Liver (tissue), 9 donors: ENCODE measurements around the gene ASIC4. TPM values are rescaled to one million over a fixed set of nuclear protein-coding genes. Genes with fewer than 3 reads are reported as not detected.

ENCODE experiments used
- DNase-seq: peaks from one replicate; pipeline ENCODE4 v3.0.0-alpha.2; 2017; ENCODE audit warnings: low spot score
- H3K27ac ChIP-seq, 2 donors: one replicate each; pipeline ENCODE4 v1.7.0; 2013; ENCODE audit warnings: inconsistent platforms in 2 of 2, low read length in 2 of 2, control low read depth in 1 of 2, low read depth in 1 of 2, mild to moderate bottlenecking in 1 of 2
- H3K27me3 ChIP-seq, 4 donors: one replicate each; pipeline versions ENCODE4 v1.6.1 to v1.7.0; 2013; ENCODE audit warnings: low read length in 3 of 4, inconsistent platforms in 1 of 4, mild to moderate bottlenecking in 1 of 4, moderate library complexity in 1 of 4; ENCODE audit not compliant: control insufficient read depth in 4 of 4, insufficient read depth in 4 of 4
- H3K36me3 ChIP-seq, 4 donors: one replicate each; pipeline versions ENCODE4 v1.6.1 to v1.7.0; 2013; ENCODE audit warnings: low read length in 3 of 4, mild to moderate bottlenecking in 3 of 4, low read depth in 1 of 4, moderate library complexity in 1 of 4; ENCODE audit not compliant: control insufficient read depth in 4 of 4, insufficient read depth in 3 of 4
- H3K4me1 ChIP-seq, 4 donors: one replicate each; pipeline versions ENCODE4 v1.6.1 to v1.7.0; 2013; ENCODE audit warnings: low read length in 3 of 4, mild to moderate bottlenecking in 3 of 4, moderate library complexity in 1 of 4; ENCODE audit not compliant: control insufficient read depth in 4 of 4, insufficient read depth in 4 of 4
- H3K4me3 ChIP-seq, 3 donors: one replicate each; pipeline versions ENCODE4 v1.6.1 to v1.7.0; 2013; ENCODE audit warnings: low read length in 3 of 3, control low read depth in 1 of 3, low read depth in 1 of 3, mild to moderate bottlenecking in 1 of 3
- H3K9ac ChIP-seq, 2 donors: one replicate each; pipeline ENCODE4 v1.7.0; 2013; ENCODE audit warnings: low read length in 2 of 2, mild to moderate bottlenecking in 2 of 2, moderate library complexity in 2 of 2, control low read depth in 1 of 2, low read depth in 1 of 2
- H3K9me3 ChIP-seq, 4 donors: one replicate each; pipeline versions ENCODE4 v1.6.1 to v1.7.0; 2013; ENCODE audit warnings: low read length in 3 of 4; ENCODE audit not compliant: control insufficient read depth in 4 of 4
- ATF3 ChIP-seq: IDR thresholded peaks from 2 replicates; pipeline ENCODE4 v1.6.1; 2016; ENCODE audit warnings: antibody characterized with exemption
- EGR1 ChIP-seq, 2 donors: IDR thresholded peaks; 2 replicates each; pipeline ENCODE4 v1.6.1; 2016 to 2018; ENCODE audit warnings: antibody characterized with exemption in 2 of 2, low read depth in 2 of 2
- FOXA1 ChIP-seq: IDR thresholded peaks from 2 replicates; pipeline ENCODE4 v1.6.1; 2016; ENCODE audit warnings: antibody characterized with exemption
- FOXA2 ChIP-seq: IDR thresholded peaks from 2 replicates; pipeline ENCODE4 v1.6.1; 2016; ENCODE audit warnings: antibody characterized with exemption
- GABPA ChIP-seq, 2 donors: IDR thresholded peaks in 1 of 2; conservative IDR thresholded peaks in 1 of 2; 2 replicates each; pipeline ENCODE4 v1.6.1; 2016; ENCODE audit warnings: antibody characterized with exemption in 2 of 2, mild to moderate bottlenecking in 1 of 2, moderate library complexity in 1 of 2
- HNF4A ChIP-seq, 2 donors: conservative IDR thresholded peaks; 2 replicates each; pipeline ENCODE4 v1.6.1; 2016; ENCODE audit warnings: antibody characterized with exemption in 2 of 2, mild to moderate bottlenecking in 2 of 2
- HNF4G ChIP-seq: IDR thresholded peaks from 2 replicates; pipeline ENCODE4 v1.6.1; 2016; ENCODE audit warnings: antibody characterized with exemption
- JUND ChIP-seq, 2 donors: IDR thresholded peaks; 2 replicates each; pipeline ENCODE4 v1.6.1; 2016; ENCODE audit warnings: antibody characterized with exemption in 2 of 2
- MAX ChIP-seq: IDR thresholded peaks from 2 replicates; pipeline ENCODE4 v1.6.1; 2016; ENCODE audit warnings: antibody characterized with exemption
- NR2F2 ChIP-seq: IDR thresholded peaks from 2 replicates; pipeline ENCODE4 v1.6.1; 2016; ENCODE audit warnings: antibody characterized with exemption
- RAD21 ChIP-seq, 2 donors: IDR thresholded peaks; 2 replicates each; pipeline ENCODE4 v1.6.1; 2016; ENCODE audit warnings: antibody characterized with exemption in 2 of 2, mild to moderate bottlenecking in 2 of 2
- REST ChIP-seq: IDR thresholded peaks from 2 replicates; pipeline ENCODE4 v1.6.1; 2016; ENCODE audit warnings: antibody characterized with exemption, mild to moderate bottlenecking
- RXRA ChIP-seq, 2 donors: IDR thresholded peaks; 2 replicates each; pipeline ENCODE4 v1.6.1; 2017 to 2018; ENCODE audit warnings: antibody characterized with exemption in 2 of 2, mild to moderate bottlenecking in 1 of 2
- SP1 ChIP-seq: IDR thresholded peaks from 2 replicates; pipeline ENCODE4 v1.6.1; 2018; ENCODE audit warnings: antibody characterized with exemption, mild to moderate bottlenecking
- TAF1 ChIP-seq: conservative IDR thresholded peaks from 2 replicates; pipeline ENCODE4 v1.6.1; 2016; ENCODE audit warnings: antibody characterized with exemption, mild to moderate bottlenecking
- YY1 ChIP-seq: IDR thresholded peaks from 2 replicates; pipeline ENCODE4 v1.6.1; 2016; ENCODE audit warnings: antibody characterized with exemption, mild to moderate bottlenecking
- WGBS: extraction: QIAGEN DNeasy Blood & Tissue Kit; methylation state at CpG from one replicate; pipeline ENCODE4 v1.1.7; 2013; 5-methylcytosine and 5-hydroxymethylcytosine counted together
- polyA plus RNA-seq, 2 donors: library from polyadenylated mRNA; stranded (reverse) in 1 of 2; unstranded in 1 of 2; fragments of 200-250 nt in 1 of 2; fragments of >200 nt in 1 of 2; fragmentation: Nextera tagmentation in 1 of 2; extraction: Ambion mirVana in 1 of 2; gene quantifications; one replicate each; pipeline versions ENCODE4 v1.2.1 to v1.2.3, GENCODE V29; 2013 to 2015
- total RNA-seq, 2 donors: library from RNA; depleted of rRNA; stranded (reverse); fragments of >200 nt; gene quantifications; one replicate each; pipeline ENCODE4 v1.2.3, GENCODE V29; 2014
- TF ChIP-seq, protein P1 (sequence below): fragments of 150-350 bp; IDR thresholded peaks from 2 replicates; pipeline ENCODE4 v1.5.1; 2017; ENCODE audit warnings: improper control_type of control experiment, low read depth, low read length; ENCODE audit not compliant: missing input control
- TF ChIP-seq, protein P2 (sequence below): IDR thresholded peaks from 2 replicates; pipeline ENCODE4 v1.6.1; 2016; ENCODE audit warnings: antibody characterized with exemption
- donor health status: healthy.
- donor health status: healthy.
- donor health status: healthy.
- donor health status: healthy.
- donor health status: healthy.

The ASIC4 gene
- total and polyA plus RNA-seq, 4 donors, result 0.08 to 1.5 TPM; not detected in 2

DNA sequence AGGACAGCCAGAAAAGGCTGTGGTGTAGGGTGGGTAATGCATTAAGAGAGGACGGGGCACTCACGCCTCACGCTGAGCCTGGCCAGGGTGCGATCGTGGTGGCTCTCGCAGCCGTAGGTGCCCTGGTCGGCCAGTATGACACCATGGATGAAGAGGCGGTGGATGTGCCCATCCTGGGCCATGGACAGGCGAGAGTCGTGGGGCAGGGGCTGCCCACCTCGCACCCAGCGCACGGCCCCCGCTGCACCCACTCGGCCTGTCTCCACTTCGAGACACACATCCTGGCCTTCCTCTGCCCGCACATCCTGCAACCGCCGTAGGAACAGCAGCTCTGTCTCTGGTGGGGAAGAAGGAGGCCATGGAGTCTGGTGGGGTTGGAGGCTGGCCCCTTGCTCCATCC is 41.7 kb downstream of the ASIC4 start (continued):
- TF ChIP-seq ATF3 (no peak), SP1 (no peak), RXRA (IDR thresholded peaks at IDR 0.05) (no peak), HNF4G (no peak), FOXA1 (no peak), TAF1 (no peak), MAX (no peak), FOXA2 (no peak), EGR1 (IDR thresholded peaks at IDR 0.05; ENCODE audit: low read depth in 2 of 2) (no peak), GABPA (IDR thresholded peaks at IDR 0.05 in 1 of 2, conservative IDR thresholded peaks at IDR 0.05 in 1 of 2) (no peak), YY1 (no peak), RAD21 (IDR thresholded peaks at IDR 0.05) (no peak)

DNA sequence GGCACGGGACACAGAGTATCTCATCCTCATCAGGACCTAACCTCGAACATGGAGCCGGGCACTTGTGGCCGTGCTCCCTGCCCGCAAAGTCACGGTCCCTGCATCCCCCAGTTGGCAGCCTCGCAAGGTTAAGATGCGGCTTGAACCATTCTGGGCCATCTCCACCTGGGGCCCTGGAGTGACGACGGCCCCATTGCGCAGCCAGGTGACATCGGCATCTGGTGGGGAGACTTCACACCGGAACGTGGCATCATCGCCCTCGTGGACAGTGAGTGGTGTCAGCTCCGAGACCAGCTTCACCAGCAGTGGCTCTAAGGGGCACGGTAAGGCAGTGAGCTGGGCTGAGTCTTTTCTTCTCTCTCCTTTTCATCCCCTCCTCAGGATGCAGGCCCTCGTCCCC is 42.1 kb downstream of the ASIC4 start:
- H3K27ac ChIP-seq, result no peak overlapping the region
- TF ChIP-seq FOXA2 (no peak), GABPA (IDR thresholded peaks at IDR 0.05 in 1 of 2, conservative IDR thresholded peaks at IDR 0.05 in 1 of 2) (no peak), RXRA (IDR thresholded peaks at IDR 0.05) (no peak), NR2F2 (no peak), REST (no peak), TAF1 (no peak), SP1 (no peak), YY1 (no peak), HNF4G (no peak), ATF3 (no peak), EGR1 (IDR thresholded peaks at IDR 0.05; ENCODE audit: low read depth in 2 of 2) (no peak), RAD21 (IDR thresholded peaks at IDR 0.05) (no peak), MAX (no peak), FOXA1 (no peak), JUND (IDR thresholded peaks at IDR 0.05) (no peak), HNF4A (conservative IDR thresholded peaks at IDR 0.05) (no peak)
- TF ChIP-seq, protein P1, sequence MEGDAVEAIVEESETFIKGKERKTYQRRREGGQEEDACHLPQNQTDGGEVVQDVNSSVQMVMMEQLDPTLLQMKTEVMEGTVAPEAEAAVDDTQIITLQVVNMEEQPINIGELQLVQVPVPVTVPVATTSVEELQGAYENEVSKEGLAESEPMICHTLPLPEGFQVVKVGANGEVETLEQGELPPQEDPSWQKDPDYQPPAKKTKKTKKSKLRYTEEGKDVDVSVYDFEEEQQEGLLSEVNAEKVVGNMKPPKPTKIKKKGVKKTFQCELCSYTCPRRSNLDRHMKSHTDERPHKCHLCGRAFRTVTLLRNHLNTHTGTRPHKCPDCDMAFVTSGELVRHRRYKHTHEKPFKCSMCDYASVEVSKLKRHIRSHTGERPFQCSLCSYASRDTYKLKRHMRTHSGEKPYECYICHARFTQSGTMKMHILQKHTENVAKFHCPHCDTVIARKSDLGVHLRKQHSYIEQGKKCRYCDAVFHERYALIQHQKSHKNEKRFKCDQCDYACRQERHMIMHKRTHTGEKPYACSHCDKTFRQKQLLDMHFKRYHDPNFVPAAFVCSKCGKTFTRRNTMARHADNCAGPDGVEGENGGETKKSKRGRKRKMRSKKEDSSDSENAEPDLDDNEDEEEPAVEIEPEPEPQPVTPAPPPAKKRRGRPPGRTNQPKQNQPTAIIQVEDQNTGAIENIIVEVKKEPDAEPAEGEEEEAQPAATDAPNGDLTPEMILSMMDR, result no peak
- TF ChIP-seq, protein P2, sequence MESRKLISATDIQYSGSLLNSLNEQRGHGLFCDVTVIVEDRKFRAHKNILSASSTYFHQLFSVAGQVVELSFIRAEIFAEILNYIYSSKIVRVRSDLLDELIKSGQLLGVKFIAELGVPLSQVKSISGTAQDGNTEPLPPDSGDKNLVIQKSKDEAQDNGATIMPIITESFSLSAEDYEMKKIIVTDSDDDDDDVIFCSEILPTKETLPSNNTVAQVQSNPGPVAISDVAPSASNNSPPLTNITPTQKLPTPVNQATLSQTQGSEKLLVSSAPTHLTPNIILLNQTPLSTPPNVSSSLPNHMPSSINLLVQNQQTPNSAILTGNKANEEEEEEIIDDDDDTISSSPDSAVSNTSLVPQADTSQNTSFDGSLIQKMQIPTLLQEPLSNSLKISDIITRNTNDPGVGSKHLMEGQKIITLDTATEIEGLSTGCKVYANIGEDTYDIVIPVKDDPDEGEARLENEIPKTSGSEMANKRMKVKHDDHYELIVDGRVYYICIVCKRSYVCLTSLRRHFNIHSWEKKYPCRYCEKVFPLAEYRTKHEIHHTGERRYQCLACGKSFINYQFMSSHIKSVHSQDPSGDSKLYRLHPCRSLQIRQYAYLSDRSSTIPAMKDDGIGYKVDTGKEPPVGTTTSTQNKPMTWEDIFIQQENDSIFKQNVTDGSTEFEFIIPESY, result no peak
- no peak overlapping the region for H3K4me3 ChIP-seq
- 95% methylated on average over 19 of the region's 19 CpGs for WGBS
- no peaks in the 10 kb centered on the region for H3K9me3 ChIP-seq
- no peaks in the 10 kb centered on the region for H3K36me3 ChIP-seq
- H3K4me1 ChIP-seq, result peaks cover 5 to 15% (median 12%) of the 10 kb centered on the region in 4 donors
- DNase-seq, result no peak
- H3K9ac ChIP-seq, result no peak overlapping the region
- peaks cover 0 to 7% (median 0%) of the 10 kb centered on the region in 4 donors for H3K27me3 ChIP-seq
